LoVo (cell line): ENCODE measurements around the gene OR4S2.

ENCODE experiments used
- DNase-seq: peaks from one replicate; pipeline ENCODE4 v3.0.0-alpha.2; 2016; ENCODE audit warnings: low spot score

Gene OR4S2, protein sequence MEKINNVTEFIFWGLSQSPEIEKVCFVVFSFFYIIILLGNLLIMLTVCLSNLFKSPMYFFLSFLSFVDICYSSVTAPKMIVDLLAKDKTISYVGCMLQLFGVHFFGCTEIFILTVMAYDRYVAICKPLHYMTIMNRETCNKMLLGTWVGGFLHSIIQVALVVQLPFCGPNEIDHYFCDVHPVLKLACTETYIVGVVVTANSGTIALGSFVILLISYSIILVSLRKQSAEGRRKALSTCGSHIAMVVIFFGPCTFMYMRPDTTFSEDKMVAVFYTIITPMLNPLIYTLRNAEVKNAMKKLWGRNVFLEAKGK

DNA sequence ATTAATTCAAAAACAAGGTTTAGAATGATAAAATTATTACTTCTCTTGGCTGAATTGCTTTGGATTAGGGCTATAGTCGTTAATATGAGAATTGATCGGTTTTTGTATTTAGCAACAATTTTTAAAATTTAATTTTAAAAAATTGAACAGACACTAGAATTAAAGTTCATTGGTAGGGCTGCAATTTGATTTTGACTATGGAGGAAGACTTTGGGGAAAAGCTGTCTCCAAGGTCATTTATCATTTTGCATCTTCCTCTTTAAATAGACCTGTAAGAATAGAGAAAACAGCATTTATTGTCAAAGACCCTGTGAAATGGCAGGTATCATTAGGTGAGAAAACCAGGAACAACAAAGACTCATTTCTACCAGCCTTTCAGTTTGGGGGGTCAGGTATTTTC lies at the start of gene OR4S2:
OR4S2 (plus strand) TSS at position 301 of the 400 bp plus-strand sequence. CDS start 2,577 bp downstream, outside the sequence.
- DNase-seq, result no peak

DNA sequence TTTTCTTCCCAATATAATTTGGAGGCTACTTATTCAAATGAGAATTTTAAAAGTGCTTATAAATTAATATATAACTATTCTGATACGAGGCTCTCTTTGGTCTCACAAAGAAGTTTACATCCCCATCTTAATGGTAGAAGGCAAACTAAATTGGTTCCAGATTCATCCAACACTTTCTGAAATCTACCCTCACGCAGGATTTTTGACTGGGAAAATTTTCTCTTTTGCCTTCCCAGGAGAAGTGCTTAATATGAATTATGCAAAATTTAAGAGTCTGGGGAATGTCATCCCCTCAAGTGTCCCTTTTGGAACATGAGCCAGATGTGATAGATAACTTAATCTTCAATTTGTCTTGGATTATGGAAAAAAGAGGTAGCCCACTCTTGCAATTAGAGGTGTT lies 40.6 kb upstream of the OR4S2 start, which contains the start of gene OR4C11:
OR4C11 (minus strand) TSS at position 101 of the 400 bp plus-strand sequence. CDS start 3,272 bp downstream, outside the sequence.
- no peak for DNase-seq

DNA sequence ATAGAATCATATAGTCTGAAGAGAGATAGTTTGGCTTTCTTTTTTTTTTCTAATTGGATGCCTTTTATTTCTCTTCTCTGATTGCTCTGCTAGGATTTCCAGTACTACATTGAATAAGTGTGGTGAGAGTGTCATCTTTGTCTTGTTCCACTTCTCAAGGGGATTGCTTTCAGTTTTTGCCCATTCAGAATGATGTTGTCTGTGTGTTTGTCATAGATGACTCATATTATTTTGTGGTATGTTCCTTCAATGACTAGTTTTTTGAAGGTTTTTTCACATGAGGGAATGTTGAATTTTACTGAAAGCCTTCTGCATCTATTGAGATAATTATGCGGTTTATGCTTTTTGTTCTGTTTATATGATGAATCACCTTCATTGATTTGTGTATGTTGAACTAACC lies 23.6 kb upstream of the OR4S2 start:
- no peak for DNase-seq

DNA sequence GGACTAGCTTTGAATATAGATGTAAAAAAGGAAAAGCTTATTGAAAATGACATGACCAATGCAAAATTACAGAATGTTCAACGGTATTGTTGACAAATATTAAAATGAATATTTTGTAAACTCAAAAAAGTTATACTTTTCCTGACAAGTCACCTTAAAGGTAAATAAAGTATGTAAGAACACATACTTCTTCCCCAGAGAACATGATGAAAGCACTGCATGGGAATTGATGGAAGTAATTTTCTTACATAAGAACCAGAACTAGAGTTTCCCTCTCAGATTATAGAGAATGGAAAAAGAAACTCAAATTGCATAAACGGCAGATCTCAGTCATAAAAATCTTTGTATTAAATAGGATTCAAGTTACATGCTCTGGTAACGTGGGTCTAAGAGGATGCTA lies 13.3 kb upstream of the OR4S2 start, which contains the start of gene OR4P4:
OR4P4 (plus strand) TSS at position 301 of the 400 bp plus-strand sequence.
- DNase-seq, result no peak

DNA sequence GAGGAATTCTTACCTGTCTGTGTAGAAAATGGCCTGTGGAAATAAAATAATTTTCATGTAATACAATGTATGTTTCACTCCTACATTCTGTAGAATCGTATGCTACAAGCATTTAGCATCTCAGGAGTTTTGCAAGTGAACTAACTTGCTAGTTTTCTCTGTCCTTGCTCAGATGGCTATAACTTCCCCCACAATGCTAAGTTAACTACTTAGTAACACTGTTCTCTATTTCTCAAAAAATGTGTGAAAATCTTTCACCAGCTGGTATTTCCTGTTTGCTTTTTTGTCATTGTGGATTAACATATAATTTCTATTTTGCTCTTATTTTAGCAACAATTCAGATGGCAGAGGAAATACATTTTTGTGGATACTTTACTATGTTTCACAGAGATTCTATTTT lies 4.4 kb downstream of the OR4S2 start:
- DNase-seq, result no peak

GRCh38 chr11:55655096-55655495 lies 7.0 kb downstream of the OR4S2 start:
- DNase-seq, result no peak

DNA sequence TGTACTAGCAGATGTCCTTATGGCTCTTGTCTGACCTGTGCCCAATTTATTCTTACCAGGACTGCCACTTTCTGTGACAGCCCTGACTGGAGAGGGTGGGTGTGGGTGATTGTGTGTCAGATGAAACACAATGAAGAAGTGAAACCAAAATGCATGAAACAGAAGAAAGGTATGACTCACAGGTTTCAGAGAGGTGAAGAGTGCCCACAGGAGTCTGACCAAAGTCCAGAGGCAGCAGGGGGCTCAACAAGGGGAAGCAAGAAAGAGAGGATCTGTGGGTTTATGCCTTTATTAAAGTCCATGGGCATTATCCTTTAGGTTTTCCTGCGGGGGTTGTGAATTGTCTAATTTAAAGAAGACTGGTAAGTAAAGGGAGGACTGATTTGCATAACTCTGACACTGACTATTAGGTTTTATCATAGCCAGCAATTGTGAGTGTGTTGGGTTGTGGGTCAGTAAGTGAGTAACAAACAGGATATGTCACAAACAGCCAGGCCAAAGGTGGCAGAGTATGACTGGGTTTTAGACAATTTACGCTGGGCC lies 10.0 kb downstream of the OR4S2 start:
- no peak for DNase-seq

- no peak for DNase-seq
Measured at GRCh38 chr11:55658608-55659007, 10.5 kb downstream of the OR4S2 start.

DNA sequence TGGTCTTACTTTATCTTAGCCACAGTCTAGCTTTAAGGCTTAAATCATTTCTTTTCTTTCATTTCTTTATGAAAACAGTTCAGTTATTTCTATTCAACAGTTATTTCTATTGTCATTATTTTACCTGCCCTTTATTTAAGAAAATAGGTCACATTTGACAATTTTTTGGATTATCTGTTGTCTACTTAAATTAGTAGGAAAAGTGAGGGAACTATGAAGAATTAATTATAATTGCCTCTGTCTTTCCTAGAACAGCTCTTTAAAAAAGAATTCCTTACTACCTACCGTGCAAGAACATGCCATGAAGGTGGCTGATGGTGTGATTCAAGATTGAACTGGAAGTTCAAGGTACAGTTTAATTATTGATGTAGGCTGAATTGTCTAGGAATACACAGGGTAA lies 13.8 kb downstream of the OR4S2 start, which contains the start of gene OR4C6:
OR4C6 (plus strand) TSS at position 301 of the 400 bp plus-strand sequence. CDS start 2,966 bp downstream, outside the sequence.
- no peak for DNase-seq

GRCh38 chr11:55669376-55669775 lies 21.2 kb downstream of the OR4S2 start:
- no peak for DNase-seq

- DNase-seq, result no peak
Measured at GRCh38 chr11:55673860-55674259, 25.7 kb downstream of the OR4S2 start.

- DNase-seq, result no peak
Measured at GRCh38 chr11:55697817-55698216, 49.7 kb downstream of the OR4S2 start.

- DNase-seq, result no peak
Measured at GRCh38 chr11:55701429-55701828, 53.3 kb downstream of the OR4S2 start.
